ENCODE measurements around the gene GDF9. TPM values are rescaled to one million over a fixed set of nuclear protein-coding genes. Genes with fewer than 3 reads are reported as not detected.

Gene GDF9
- total RNA-seq, 1 donor, result 0.18 TPM

- TF ChIP-seq CTCF (IDR thresholded peaks at IDR 0.05; ENCODE audit: insufficient read depth, low read length), result no peak
These were observed 20.0 kb upstream of the GDF9 start for GRCh38 chr5:132886064-132886823.

DNA sequence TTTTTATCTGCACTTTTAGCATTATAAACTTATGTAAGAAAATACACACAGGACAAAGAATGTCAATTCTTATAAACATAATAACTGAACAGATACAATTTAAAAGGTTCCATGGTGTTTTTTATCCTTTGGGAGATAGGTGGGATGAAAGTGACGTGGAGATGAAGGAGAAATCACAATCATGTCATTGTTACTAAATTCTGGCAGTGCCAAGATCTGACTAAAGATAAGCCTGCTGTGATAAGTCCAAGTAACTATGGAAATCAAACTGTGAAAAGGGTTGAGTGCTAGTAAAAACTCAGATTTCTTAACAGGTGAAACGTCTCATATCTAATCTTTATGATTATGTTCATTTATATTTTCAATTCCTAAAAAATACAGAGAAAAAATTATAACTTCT lies 18.3 kb upstream of the GDF9 start:
- H3K4me3 ChIP-seq (ENCODE audit: low read depth, low read length), result no peak overlapping the region
- no peak for DNase-seq (ENCODE audit: low read depth)
- no peak for TF ChIP-seq CTCF (IDR thresholded peaks at IDR 0.05; ENCODE audit: insufficient read depth, low read length)

More at GRCh38 chr5:132886064-132886823, 20.0 kb upstream of the GDF9 start:
- no peak overlapping the region for H3K4me3 ChIP-seq (ENCODE audit: low read depth, low read length)
- no peak for DNase-seq (ENCODE audit: low read depth)

DNA sequence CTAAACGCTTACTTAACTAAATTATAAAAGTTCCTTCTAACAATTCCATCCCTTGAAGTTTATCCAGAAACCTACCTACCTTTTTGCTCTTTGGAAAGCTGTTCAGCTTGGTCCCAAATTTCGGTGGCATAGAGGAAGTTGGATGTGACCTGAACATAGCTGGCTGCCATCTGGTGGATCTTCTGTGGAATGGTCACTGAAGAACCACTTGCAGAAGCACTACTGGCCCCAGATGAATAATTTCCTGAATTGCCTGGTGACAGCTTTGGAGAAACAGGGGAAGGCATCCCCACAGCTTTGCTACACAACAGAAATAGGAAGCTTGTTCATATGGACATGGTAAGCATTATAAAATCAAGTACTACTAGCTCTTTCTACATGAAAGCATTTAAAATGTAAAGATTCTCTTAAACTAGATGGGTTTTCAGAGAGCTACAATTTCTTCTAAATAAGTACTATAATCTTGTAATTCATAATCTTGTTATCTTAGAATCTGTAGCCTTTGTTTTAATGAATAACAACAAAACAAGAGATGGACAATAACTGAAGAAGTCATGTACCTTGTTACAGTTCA lies 17.1 kb upstream of the GDF9 start:
- H3K4me3 ChIP-seq (ENCODE audit: low read depth, low read length), result no peak overlapping the region
- peak; percentile 77 for DNase-seq (ENCODE audit: low read depth)
- peak; percentile 72 for TF ChIP-seq CTCF (IDR thresholded peaks at IDR 0.05; ENCODE audit: insufficient read depth, low read length)

GRCh38 chr5:132877938-132878337 lies 11.7 kb upstream of the GDF9 start:
- DNase-seq (ENCODE audit: low read depth), result peak; percentile 62
- no peak for TF ChIP-seq CTCF (IDR thresholded peaks at IDR 0.05; ENCODE audit: insufficient read depth, low read length)
- H3K4me3 ChIP-seq (ENCODE audit: low read depth, low read length), result no peak overlapping the region

DNA sequence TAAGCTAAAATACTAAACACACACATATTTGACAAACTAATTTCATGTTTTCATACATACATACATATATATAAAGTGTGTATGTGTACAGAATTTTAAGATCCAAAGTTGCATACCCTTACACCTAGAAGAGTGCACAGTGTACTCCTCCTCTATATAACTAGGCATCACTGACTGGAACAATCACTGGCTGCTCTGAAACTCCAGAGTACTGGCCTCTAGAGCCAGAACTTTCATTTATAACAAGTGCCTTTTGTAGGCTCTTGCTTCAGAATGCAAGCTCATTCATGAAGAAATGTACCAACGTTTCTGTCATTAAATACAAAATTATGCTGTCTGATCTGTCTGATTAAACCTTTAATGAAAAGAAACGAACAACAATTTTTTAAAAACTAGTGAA lies 11.2 kb upstream of the GDF9 start:
- no peak overlapping the region for H3K4me3 ChIP-seq (ENCODE audit: low read depth, low read length)
- TF ChIP-seq CTCF (IDR thresholded peaks at IDR 0.05; ENCODE audit: insufficient read depth, low read length), result no peak
- no peak for DNase-seq (ENCODE audit: low read depth)

- no peak overlapping the region for H3K4me3 ChIP-seq (ENCODE audit: low read depth, low read length)
- no peak for TF ChIP-seq CTCF (IDR thresholded peaks at IDR 0.05; ENCODE audit: insufficient read depth, low read length)
- DNase-seq (ENCODE audit: low read depth), result peak; percentile 45
These were observed 9.9 kb upstream of the GDF9 start for GRCh38 chr5:132876020-132876759.
